MCF 10A (cell line): ENCODE data around the gene CNNM2. TPM values are rescaled to one million over a fixed set of nuclear protein-coding genes. Genes with fewer than 3 reads are reported as not detected.

Experiments
- BruUV-seq: library from RNA; stranded (reverse); fragments of 400-500 nt; replicated peaks from 2 replicates; lab custom pipeline; 2021; lab: Mats Ljungman, UMichigan
- CTCF ChIA-PET: fragments of 300-600 bp; sonication (Branson Sonifier 250); formaldehyde crosslinking; extraction: SDS; loops from one replicate; lab custom pipeline; 2021; ENCODE audit warnings: antibody characterized with exemption, inconsistent platforms; lab: Yijun Ruan, JAX
- POLR2A ChIA-PET: fragments of 300-600, 350-650 bp; sonication (Branson Sonifier 250); formaldehyde crosslinking; extraction: SDS; loops from one replicate; lab custom pipeline; 2020; ENCODE audit warnings: antibody characterized with exemption, inconsistent platforms; lab: Yijun Ruan, JAX
- DNase-seq: peaks from one replicate; pipeline ENCODE4 v3.0.0-alpha.2; 2018; ENCODE audit not compliant: unreplicated experiment
- H3K27ac Mint-ChIP-seq: one replicate; pipeline ENCODE4 v1.8.0; 2022; ENCODE audit warnings: mild to moderate bottlenecking, low read depth, mixed read lengths; ENCODE audit not compliant: unreplicated experiment
- H3K27me3 Mint-ChIP-seq: one replicate; pipeline ENCODE4 v1.8.0; 2022; ENCODE audit warnings: mixed read lengths; ENCODE audit not compliant: insufficient read depth, unreplicated experiment
- H3K36me3 Mint-ChIP-seq: one replicate; pipeline ENCODE4 v1.8.0; 2022; ENCODE audit warnings: mild to moderate bottlenecking, moderate library complexity, mixed read lengths; ENCODE audit not compliant: insufficient read depth, unreplicated experiment
- H3K4me1 Mint-ChIP-seq: one replicate; pipeline ENCODE4 v1.8.0; 2022; ENCODE audit warnings: mixed read lengths; ENCODE audit not compliant: insufficient read depth, unreplicated experiment
- H3K4me3 Mint-ChIP-seq: one replicate; pipeline ENCODE4 v1.8.0; 2022; ENCODE audit warnings: mild to moderate bottlenecking, moderate library complexity, mixed read lengths; ENCODE audit not compliant: unreplicated experiment
- H3K9me3 Mint-ChIP-seq: one replicate; pipeline ENCODE4 v1.8.0; 2022; ENCODE audit warnings: mixed read lengths; ENCODE audit not compliant: unreplicated experiment
- CTCF ChIP-seq: fragments of 200-600 bp; IDR thresholded peaks from one replicate; pipeline ENCODE4 v1.8.0; 2022; ENCODE audit warnings: antibody characterized with exemption, mild to moderate bottlenecking; ENCODE audit not compliant: unreplicated experiment
- intact Hi-C: fragments of 100-400 bp; cut with micrococcal nuclease; formaldehyde crosslinking; loops from 2 replicates; pipeline ENCODE4 v1.14.1; 2022
- total RNA-seq: library from RNA; stranded (reverse); gene quantifications from 2 replicates; pipeline ENCODE4 v1.2.3, GENCODE V29; 2022

Gene CNNM2
- total RNA-seq, 1 experiment from 2014 or later: 5.6 TPM

- DNase-seq: no peak
- no TSS peak for BruUV-seq
Observed at GRCh38 chr10:103079100-103079499, 161.0 kb downstream of the CNNM2 start.

GRCh38 chr10:103079946-103080345 is 161.9 kb downstream of the CNNM2 start:
- DNase-seq: no peak
- no peak overlapping the region for H3K4me3 Mint-ChIP-seq
- intact Hi-C loops: loop anchor here (10.0 kb wide), 1 partner anchor 255 kb away; no protein-coding TSS in a partner anchor
- no peaks in the 10 kb centered on the region for H3K9me3 Mint-ChIP-seq
- H3K27me3 Mint-ChIP-seq: no peaks in the 10 kb centered on the region
- CTCF ChIA-PET: interaction anchor here (1.1 to 2.1 kb wide), 3 partner anchors 10 to 254 kb away, joined by 3 to 9 read pairs (median 4); no protein-coding TSS in a partner anchor
- H3K27ac Mint-ChIP-seq: no peak overlapping the region
- TF ChIP-seq CTCF: no peak
- POLR2A ChIA-PET: interaction anchor here (0.7 kb wide), 1 partner anchor 95 kb away, joined by 3 read pairs; no protein-coding TSS in a partner anchor
- BruUV-seq: no TSS peak
- peaks cover 40% of the 10 kb centered on the region for H3K36me3 Mint-ChIP-seq
- no peaks in the 10 kb centered on the region for H3K4me1 Mint-ChIP-seq

More at GRCh38 chr10:103079100-103079499, 161.0 kb downstream of the CNNM2 start:
- ChIA-PET CTCF (interaction anchor here (1.1 to 2.1 kb wide), 2 partner anchors 9 to 255 kb away, joined by 3 to 9 read pairs; no protein-coding TSS in a partner anchor), POLR2A (interaction anchor here (0.7 kb wide), 2 partner anchors 96 to 151 kb away, joined by 3 read pairs; no protein-coding TSS in a partner anchor)
- no peak overlapping the region for H3K4me3 Mint-ChIP-seq
- H3K4me1 Mint-ChIP-seq: no peaks in the 10 kb centered on the region
- H3K9me3 Mint-ChIP-seq: no peaks in the 10 kb centered on the region
- peaks cover 34% of the 10 kb centered on the region for H3K36me3 Mint-ChIP-seq
- TF ChIP-seq CTCF: no peak
- intact Hi-C loops: no loop called here
- no peak overlapping the region for H3K27ac Mint-ChIP-seq
- no peaks in the 10 kb centered on the region for H3K27me3 Mint-ChIP-seq

DNA sequence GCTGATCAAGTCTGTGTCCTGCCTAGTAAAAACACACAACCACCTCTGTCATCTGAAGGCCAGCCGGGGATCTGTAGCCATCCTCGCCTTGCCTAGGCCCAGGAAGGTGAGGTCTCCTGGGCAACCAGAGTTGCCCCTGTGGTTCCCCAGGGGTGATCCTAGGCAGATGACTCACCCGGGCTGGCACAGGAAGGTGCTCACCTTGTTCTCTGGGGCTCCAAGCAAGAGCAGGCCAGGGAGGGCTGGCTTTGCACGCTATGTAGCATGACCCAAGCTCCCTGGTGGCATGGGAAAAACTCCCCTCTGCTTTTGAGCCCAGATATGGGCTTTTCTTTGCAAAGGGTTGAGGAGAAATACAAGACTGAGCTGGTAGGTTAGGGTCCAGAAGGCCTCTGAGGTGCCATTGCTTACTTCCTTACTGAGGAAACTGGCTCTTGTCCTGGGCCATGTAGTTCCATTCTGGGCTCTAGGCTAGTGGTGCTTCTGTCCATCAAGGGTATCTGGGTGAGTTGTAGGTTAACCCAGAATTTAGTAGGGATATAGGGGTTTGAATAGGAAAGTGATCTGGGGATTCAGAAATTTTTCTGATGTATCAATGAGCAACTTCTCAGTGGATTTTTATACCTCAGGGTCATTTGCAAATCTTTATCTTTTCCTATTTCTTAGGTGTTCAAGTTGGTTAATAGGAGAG is 162.9 kb downstream of the CNNM2 start:
- Mint-ChIP-seq H3K27ac (no peak overlapping the region), H3K36me3 (peaks cover 51% of the 10 kb centered on the region), H3K4me1 (no peaks in the 10 kb centered on the region), H3K27me3 (no peaks in the 10 kb centered on the region), H3K9me3 (no peaks in the 10 kb centered on the region), H3K4me3 (no peak overlapping the region)
- POLR2A ChIA-PET: no interaction called here
- DNase-seq: peak; percentile 41
- no peak for TF ChIP-seq CTCF
- intact Hi-C loops: loop anchor here (10.0 kb wide), 1 partner anchor 254 kb away; no protein-coding TSS in a partner anchor
- CTCF ChIA-PET: interaction anchor here (0.6 to 1.9 kb wide), 4 partner anchors 11 to 261 kb away, joined by 3 to 4 read pairs (median 4); no protein-coding TSS in a partner anchor
- no TSS peak for BruUV-seq

DNA sequence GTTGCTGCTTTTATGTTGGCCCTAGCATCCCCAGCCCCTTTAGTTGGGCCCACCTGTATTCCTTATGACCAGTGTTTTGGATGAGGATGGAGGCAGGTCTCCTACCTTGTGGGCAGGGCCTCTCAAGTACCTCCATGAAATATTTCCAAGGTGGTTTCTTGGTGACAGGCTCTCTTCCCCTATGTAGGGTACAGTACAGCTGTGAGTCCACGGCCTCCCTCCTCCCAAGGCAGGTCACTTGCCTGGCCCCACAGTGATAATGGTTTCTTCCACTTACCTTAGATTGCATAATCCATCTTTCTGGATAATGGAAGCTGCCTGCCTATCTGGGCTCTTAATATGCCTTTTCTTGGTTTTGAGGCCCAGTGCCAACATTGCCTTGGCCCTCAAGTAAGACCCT is 164.6 kb downstream of the CNNM2 start:
- intact Hi-C loops: loop anchor here (10.0 kb wide), 1 partner anchor 252 kb away; no protein-coding TSS in a partner anchor
- Mint-ChIP-seq H3K9me3 (no peaks in the 10 kb centered on the region), H3K27me3 (no peaks in the 10 kb centered on the region), H3K36me3 (peaks cover 49% of the 10 kb centered on the region), H3K4me1 (no peaks in the 10 kb centered on the region), H3K4me3 (no peak overlapping the region), H3K27ac (no peak overlapping the region)
- no TSS peak for BruUV-seq
- POLR2A ChIA-PET: interaction anchor here (0.7 kb wide), 1 partner anchor 78 kb away, joined by 3 read pairs; no protein-coding TSS in a partner anchor
- CTCF ChIA-PET: interaction anchor here (0.9 kb wide), 1 partner anchor 8 kb away, joined by 3 read pairs; no protein-coding TSS in a partner anchor
- DNase-seq: no peak
- TF ChIP-seq CTCF: no peak
